Right atrium auricular region (tissue), 2 donors: Measurements from ENCODE around the gene OR4S2. TPM values are rescaled to one million over a fixed set of nuclear protein-coding genes. Genes with fewer than 3 reads are reported as not detected.

Source experiments
- DNase-seq: peaks from one replicate; pipeline ENCODE4 v3.0.0-alpha.2; 2019; ENCODE audit warnings: low spot score
- H3K27ac ChIP-seq, 2 donors: fragments of 200-600 bp; sonication (generic); 1 replicate in 1 of 2; 2 replicates in 1 of 2; pipeline ENCODE4 v1.5.1; 2016 to 2019
- H3K27me3 ChIP-seq, 2 donors: fragments of 200-600 bp; sonication (generic); one replicate each; pipeline versions ENCODE4 v1.5.1 to v1.6.0; 2017 to 2019
- H3K36me3 ChIP-seq: fragments of 200-600 bp; sonication (generic); one replicate; pipeline ENCODE4 v1.5.1; 2016
- H3K4me1 ChIP-seq, 2 donors: fragments of 200-600 bp; sonication (generic); one replicate each; pipeline versions ENCODE4 v1.5.1 to v1.6.0; 2017 to 2019
- H3K4me3 ChIP-seq, 2 donors: fragments of 200-600 bp; sonication (generic); 1 replicate in 1 of 2; 2 replicates in 1 of 2; pipeline ENCODE4 v1.5.1; 2017 to 2019; ENCODE audit warnings: mild to moderate bottlenecking in 1 of 2, moderate library complexity in 1 of 2
- H3K9me3 ChIP-seq, 2 donors: fragments of 200-600 bp; sonication (generic); one replicate each; pipeline ENCODE4 v1.5.1; 2019
- CTCF ChIP-seq, 2 donors: fragments of 200-600 bp; sonication (generic); IDR thresholded peaks; one replicate each; pipeline ENCODE4 v1.5.1; 2019; ENCODE audit warnings: antibody characterized with exemption in 2 of 2
- total RNA-seq, 2 donors: library from RNA; depleted of rRNA; stranded (reverse); fragments of >200 nt; gene quantifications; one replicate each; pipeline ENCODE4 v1.1.0, GENCODE V29; 2016

The OR4S2 gene
- total RNA-seq, 2 donors from 2014 or later, result not detected

GRCh38 chr11:55658031-55658573 is 10.0 kb downstream of the OR4S2 start:
- DNase-seq, result no peak
- no peaks in the 10 kb centered on the region for H3K36me3 ChIP-seq
- H3K9me3 ChIP-seq, result no peaks in the 10 kb centered on the region
- no peak overlapping the region for H3K4me3 ChIP-seq
- H3K4me1 ChIP-seq, result no peaks in the 10 kb centered on the region
- no peak for TF ChIP-seq CTCF (IDR thresholded peaks at IDR 0.05)
- no peak overlapping the region for H3K27ac ChIP-seq
- H3K27me3 ChIP-seq, result no peaks in the 10 kb centered on the region

- no peak for TF ChIP-seq CTCF (IDR thresholded peaks at IDR 0.05)
Measured at GRCh38 chr11:55658608-55659007, 10.5 kb downstream of the OR4S2 start.

DNA sequence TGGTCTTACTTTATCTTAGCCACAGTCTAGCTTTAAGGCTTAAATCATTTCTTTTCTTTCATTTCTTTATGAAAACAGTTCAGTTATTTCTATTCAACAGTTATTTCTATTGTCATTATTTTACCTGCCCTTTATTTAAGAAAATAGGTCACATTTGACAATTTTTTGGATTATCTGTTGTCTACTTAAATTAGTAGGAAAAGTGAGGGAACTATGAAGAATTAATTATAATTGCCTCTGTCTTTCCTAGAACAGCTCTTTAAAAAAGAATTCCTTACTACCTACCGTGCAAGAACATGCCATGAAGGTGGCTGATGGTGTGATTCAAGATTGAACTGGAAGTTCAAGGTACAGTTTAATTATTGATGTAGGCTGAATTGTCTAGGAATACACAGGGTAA is 13.8 kb downstream of the OR4S2 start, which contains the start of gene OR4C6:
Gene OR4C6 (plus strand): TSS at position 301 of the 400 bp plus-strand sequence. CDS start 2,966 bp downstream, outside the sequence.
- DNase-seq, result no peak
- Histone ChIP-seq H3K27me3 (no peaks in the 10 kb centered on the region), H3K27ac (no peak within 1 kb of the TSS), H3K36me3 (no peaks in the 10 kb centered on the region), H3K9me3 (no peaks in the 10 kb centered on the region), H3K4me1 (no peaks in the 10 kb centered on the region), H3K4me3 (no peak within 1 kb of the TSS)
- TF ChIP-seq CTCF (IDR thresholded peaks at IDR 0.05), result no peak

More at GRCh38 chr11:55658608-55659007, 10.5 kb downstream of the OR4S2 start:
- DNase-seq, result no peak
- no peak overlapping the region for H3K27ac ChIP-seq
- no peaks in the 10 kb centered on the region for H3K27me3 ChIP-seq
- no peaks in the 10 kb centered on the region for H3K4me1 ChIP-seq
- H3K9me3 ChIP-seq, result no peaks in the 10 kb centered on the region
- no peaks in the 10 kb centered on the region for H3K36me3 ChIP-seq
- no peak overlapping the region for H3K4me3 ChIP-seq

- Histone ChIP-seq H3K27me3 (no peaks in the 10 kb centered on the region), H3K36me3 (no peaks in the 10 kb centered on the region), H3K9me3 (no peaks in the 10 kb centered on the region), H3K4me1 (no peaks in the 10 kb centered on the region), H3K27ac (no peak overlapping the region), H3K4me3 (no peak overlapping the region)
- no peak for DNase-seq
- TF ChIP-seq CTCF (IDR thresholded peaks at IDR 0.05), result no peak
Measured at GRCh38 chr11:55669376-55669775, 21.2 kb downstream of the OR4S2 start.

DNA sequence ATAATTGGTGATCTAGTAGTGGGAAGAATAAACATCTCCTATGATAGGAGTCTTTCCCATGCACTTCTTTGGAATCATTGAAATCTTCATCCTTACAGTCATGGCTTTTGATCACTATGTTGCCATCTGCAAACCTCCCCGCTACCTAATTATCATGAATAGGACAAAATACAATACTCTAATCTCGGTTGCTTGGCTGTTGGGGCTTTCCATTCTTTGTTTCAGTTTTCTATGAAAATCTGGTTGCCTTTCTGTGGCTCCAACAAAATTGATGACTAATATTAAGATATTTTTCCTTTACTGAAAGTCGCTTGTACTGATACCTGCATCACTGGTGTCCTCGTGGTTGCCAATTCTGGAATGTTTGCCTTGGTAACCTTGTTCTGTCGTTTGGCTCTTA is 25.7 kb downstream of the OR4S2 start:
- Histone ChIP-seq H3K27ac (no peak overlapping the region), H3K4me1 (no peaks in the 10 kb centered on the region)
- TF ChIP-seq CTCF (IDR thresholded peaks at IDR 0.05), result no peak

DNA sequence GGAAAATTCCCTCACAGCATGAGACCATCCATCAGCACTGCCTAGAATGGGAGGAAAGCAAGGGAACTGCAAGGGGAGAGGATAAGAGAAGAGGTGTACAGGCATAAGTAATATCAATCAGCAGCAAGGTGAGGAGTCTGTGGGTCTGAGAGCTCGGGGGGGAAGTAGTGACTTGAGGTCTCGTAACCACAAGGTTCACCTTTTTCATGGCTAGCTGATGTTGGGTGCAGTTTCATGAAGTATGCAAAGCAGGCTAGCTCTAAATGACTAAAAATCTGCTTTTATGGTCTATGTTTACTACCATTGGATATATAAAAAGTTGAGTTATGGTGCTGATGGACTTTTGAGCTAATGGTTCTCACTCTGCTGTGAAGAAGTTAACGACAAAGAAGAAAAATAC is 49.7 kb downstream of the OR4S2 start:
- Histone ChIP-seq H3K4me3 (no peak overlapping the region), H3K27me3 (no peaks in the 10 kb centered on the region), H3K27ac (no peak overlapping the region), H3K4me1 (no peaks in the 10 kb centered on the region), H3K36me3 (no peaks in the 10 kb centered on the region), H3K9me3 (no peaks in the 10 kb centered on the region)
- DNase-seq, result no peak
- no peak for TF ChIP-seq CTCF (IDR thresholded peaks at IDR 0.05)

More for the DNA sequence above, 25.7 kb downstream of the OR4S2 start:
- H3K27me3 ChIP-seq, result no peaks in the 10 kb centered on the region
- no peaks in the 10 kb centered on the region for H3K36me3 ChIP-seq
- no peak for DNase-seq
- H3K4me3 ChIP-seq, result no peak overlapping the region
- no peaks in the 10 kb centered on the region for H3K9me3 ChIP-seq
